Esophagus squamous epithelium (tissue), 5 donors: ENCODE measurements around the gene BDKRB2. TPM values are rescaled to one million over a fixed set of nuclear protein-coding genes. Genes with fewer than 3 reads are reported as not detected.

Experiments used
- DNase-seq: peaks from one replicate; lab custom pipeline; 2025; lab: John Stamatoyannopoulos, UW
- H3K27ac ChIP-seq, 4 donors: fragments of 200-600 bp; sonication (generic); one replicate each; pipeline ENCODE4 v1.5.1; 2016 to 2019; ENCODE audit warnings: mild to moderate bottlenecking in 1 of 4
- H3K27me3 ChIP-seq, 4 donors: fragments of 200-600 bp; sonication (generic); 1 replicate in 3 of 4; 2 replicates in 1 of 4; pipeline versions ENCODE4 v1.5.1 to v1.6.0; 2017 to 2021; ENCODE audit warnings: antibody characterized with exemption in 1 of 4
- H3K36me3 ChIP-seq, 3 donors: fragments of 200-600 bp; sonication (generic); one replicate each; pipeline ENCODE4 v1.5.1; 2016 to 2019
- H3K4me1 ChIP-seq, 3 donors: fragments of 200-600 bp; sonication (generic); one replicate each; pipeline ENCODE4 v1.5.1; 2017 to 2019
- H3K4me3 ChIP-seq, 4 donors: fragments of 200-600 bp; sonication (generic); 1 replicate in 3 of 4; 2 replicates in 1 of 4; pipeline ENCODE4 v1.5.1; 2016 to 2019; ENCODE audit warnings: mild to moderate bottlenecking in 2 of 4, moderate library complexity in 1 of 4
- H3K9me3 ChIP-seq, 3 donors: fragments of 200-600 bp; sonication (generic); one replicate each; pipeline ENCODE4 v1.5.1; 2016 to 2019
- CTCF ChIP-seq, 6 experiments: fragments of 450-650 bp in 4 of 6; fragments of 200-600 bp in 2 of 6; sonication (generic) in 2 of 6; IDR thresholded peaks; one replicate each; pipeline ENCODE4 v1.5.1; 2016 to 2019; ENCODE audit warnings: antibody characterized with exemption in 6 of 6, mild to moderate bottlenecking in 4 of 6, moderate library complexity in 4 of 6
- POLR2A ChIP-seq, 4 donors: fragments of 450-650 bp; IDR thresholded peaks; one replicate each; pipeline ENCODE4 v1.6.1; 2017; ENCODE audit warnings: antibody characterized with exemption in 4 of 4, mild to moderate bottlenecking in 4 of 4, moderate library complexity in 3 of 4
- WGBS, 2 donors: methylation state at CpG; one replicate each; pipeline ENCODE4 v1.1.5; 2018; 5-methylcytosine and 5-hydroxymethylcytosine counted together
- intact Hi-C: fragments of 100-400 bp; cut with DNase I; formaldehyde crosslinking; loops from one replicate; pipeline ENCODE4 v1.15.0; 2022
- total RNA-seq, 4 donors: library from RNA; depleted of rRNA; stranded (reverse); fragments of >200 nt; gene quantifications; one replicate each; pipeline ENCODE4 v1.1.0, GENCODE V29; 2016
- donor health status: DM: yes; HTN: yes; CAD: no.

BDKRB2 gene
- total RNA-seq, 4 donors from 2014 or later = 18.8 to 31.2 (median 20.0) TPM

DNA sequence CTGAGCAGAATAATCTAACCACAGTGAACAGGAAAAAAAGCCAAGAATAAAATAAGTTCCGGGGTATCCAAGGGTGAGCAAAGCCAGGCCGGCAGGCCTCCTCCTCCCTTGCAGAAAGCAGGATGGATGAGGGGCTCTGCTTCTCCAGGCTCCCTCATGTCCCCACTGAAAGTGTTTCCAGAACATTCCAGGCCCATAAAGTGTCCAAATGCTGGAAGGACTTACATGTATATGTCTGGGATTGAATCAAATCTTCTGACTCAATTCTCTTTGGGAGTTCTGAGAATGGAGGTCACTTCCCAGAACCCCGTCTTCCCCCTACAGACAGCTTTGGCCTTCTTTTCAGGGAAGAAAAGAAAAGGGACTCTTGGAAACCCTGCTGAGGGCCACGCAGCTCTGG lies 26.4 kb downstream of the BDKRB2 start:
- 83 to 86% methylated on average over 4 of the region's 4 CpGs for WGBS, 2 donors
- peaks cover 5 to 36% (median 6%) of the 10 kb centered on the region in 3 donors for H3K4me1 ChIP-seq
- peaks cover 0 to 7% (median 0%) of the 10 kb centered on the region in 3 donors for H3K9me3 ChIP-seq
- peaks cover 0 to 32% (median 0%) of the 10 kb centered on the region in 3 donors for H3K36me3 ChIP-seq
- intact Hi-C loops = no loop called here
- H3K27me3 ChIP-seq = no peaks in the 10 kb centered on the region
- TF ChIP-seq CTCF (IDR thresholded peaks at IDR 0.05) = no peak
- no peak for TF ChIP-seq POLR2A (IDR thresholded peaks at IDR 0.05)
- no peak for DNase-seq
- H3K27ac ChIP-seq = no peak overlapping the region
- H3K4me3 ChIP-seq = no peak overlapping the region

- 81 to 85% methylated on average over 9 to 11 of the region's 12 CpGs for WGBS, 2 donors
- peaks cover 0 to 7% (median 0%) of the 10 kb centered on the region in 3 donors for H3K9me3 ChIP-seq
- no peak for DNase-seq
- intact Hi-C loops = no loop called here
- no peaks in the 10 kb centered on the region for H3K27me3 ChIP-seq
- peaks cover 2 to 30% (median 3%) of the 10 kb centered on the region in 3 donors for H3K4me1 ChIP-seq
- H3K36me3 ChIP-seq = peaks cover 0 to 38% (median 0%) of the 10 kb centered on the region in 3 donors
- H3K4me3 ChIP-seq = no peak overlapping the region
- TF ChIP-seq POLR2A (IDR thresholded peaks at IDR 0.05) (no peak), CTCF (IDR thresholded peaks at IDR 0.05) (no peak)
- peak overlapping the region in 1 of 4 donors; percentile 21 for H3K27ac ChIP-seq
Observed at GRCh38 chr14:96231526-96232130, 27.0 kb downstream of the BDKRB2 start.

- Histone ChIP-seq H3K9me3 (peaks cover 0 to 7% (median 0%) of the 10 kb centered on the region in 3 donors), H3K27me3 (no peaks in the 10 kb centered on the region), H3K4me1 (peaks cover 0 to 26% (median 0%) of the 10 kb centered on the region in 3 donors), H3K27ac (no peak overlapping the region), H3K4me3 (no peak overlapping the region), H3K36me3 (peaks cover 0 to 45% (median 0%) of the 10 kb centered on the region in 3 donors)
- no peak for DNase-seq
- TF ChIP-seq CTCF (IDR thresholded peaks at IDR 0.05) (no peak), POLR2A (IDR thresholded peaks at IDR 0.05) (no peak)
- intact Hi-C loops = no loop called here
- 82 to 85% methylated on average over 11 of the region's 11 CpGs for WGBS, 2 donors
Observed at GRCh38 chr14:96232506-96232905, 27.9 kb downstream of the BDKRB2 start.

DNA sequence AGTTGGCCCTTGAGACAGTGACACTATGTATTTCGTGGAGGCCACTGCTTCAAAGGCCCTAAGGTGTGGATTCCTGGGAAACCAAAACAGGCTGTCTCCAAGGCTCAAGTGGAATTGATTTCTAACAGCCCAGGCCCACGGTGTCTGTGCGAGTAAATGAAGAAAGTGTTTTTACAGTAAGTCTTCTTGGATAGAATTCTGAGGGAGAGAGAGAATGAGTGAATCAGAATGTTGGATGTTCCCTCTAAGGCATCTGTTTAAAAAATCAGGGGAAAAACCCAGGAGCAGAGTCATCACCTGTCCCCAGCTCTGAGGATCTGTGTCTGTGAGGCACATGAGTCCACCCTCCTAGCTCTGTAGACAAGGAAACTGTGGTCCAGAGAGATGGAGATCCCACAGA lies 29.0 kb downstream of the BDKRB2 start:
- no peak for DNase-seq
- peak overlapping the region in 2 of 4 donors; percentile 6 to 61 for H3K27ac ChIP-seq
- TF ChIP-seq POLR2A (IDR thresholded peaks at IDR 0.05) = no peak
- no peak for TF ChIP-seq CTCF (IDR thresholded peaks at IDR 0.05)
- 39 to 71% methylated on average over 3 of the region's 3 CpGs for WGBS, 2 donors
- no peak overlapping the region for H3K4me3 ChIP-seq
- no peaks in the 10 kb centered on the region for H3K9me3 ChIP-seq
- no peaks in the 10 kb centered on the region for H3K27me3 ChIP-seq
- H3K4me1 ChIP-seq = peaks cover 0 to 24% (median 0%) of the 10 kb centered on the region in 3 donors
- intact Hi-C loops = no loop called here
- peaks cover 0 to 49% (median 0%) of the 10 kb centered on the region in 3 donors for H3K36me3 ChIP-seq

DNA sequence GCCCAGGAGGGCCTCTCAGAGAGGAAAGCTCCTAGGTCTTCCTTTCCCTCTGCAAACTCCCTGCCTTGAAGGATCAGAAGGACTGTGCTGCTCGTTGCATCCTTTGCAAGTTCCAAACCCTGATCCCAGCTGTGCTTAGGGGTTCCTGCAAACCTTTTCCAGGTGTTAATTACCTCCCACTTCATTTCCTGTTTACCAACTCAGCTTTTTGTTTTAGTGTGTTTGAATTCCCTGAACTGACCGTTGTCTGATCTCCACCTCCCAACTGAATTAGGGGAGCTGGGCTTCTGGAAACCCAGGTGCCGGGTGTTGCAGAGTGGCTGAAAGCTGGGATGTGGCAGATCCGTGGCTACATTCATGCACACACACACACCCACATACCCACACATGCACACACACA lies 30.8 kb downstream of the BDKRB2 start:
- DNase-seq = no peak
- H3K4me1 ChIP-seq = peaks cover 0 to 19% (median 0%) of the 10 kb centered on the region in 3 donors
- 52 to 57% methylated on average over 3 to 4 of the region's 4 CpGs for WGBS, 2 donors

More for the DNA sequence above, 30.8 kb downstream of the BDKRB2 start:
- H3K36me3 ChIP-seq = peaks cover 0 to 62% (median 5%) of the 10 kb centered on the region in 3 donors
- intact Hi-C loops = no loop called here
- TF ChIP-seq CTCF (IDR thresholded peaks at IDR 0.05) (no peak), POLR2A (IDR thresholded peaks at IDR 0.05) (no peak)
- no peaks in the 10 kb centered on the region for H3K27me3 ChIP-seq
- H3K9me3 ChIP-seq = no peaks in the 10 kb centered on the region
- H3K4me3 ChIP-seq = no peak overlapping the region
- no peak overlapping the region for H3K27ac ChIP-seq
